Right renal cortex interstitium (tissue), 3 donors: ENCODE data around the gene PVALB. TPM values are rescaled to one million over a fixed set of nuclear protein-coding genes. Genes with fewer than 3 reads are reported as not detected.

Experiments
- DNase-seq, 3 donors: peaks; one replicate each; pipeline ENCODE4 v3.0.0-alpha.2; 2013; ENCODE audit warnings: low read depth in 3 of 3, low spot score in 2 of 3
- polyA plus RNA-seq, 3 donors: library from polyadenylated mRNA; unstranded; fragments of 120-200 nt; gene quantifications; one replicate each; pipeline ENCODE4 v1.2.1, GENCODE V29; 2013; ENCODE audit not compliant: insufficient read length in 3 of 3

Gene PVALB
- polyA plus RNA-seq, 3 donors: 3.7 to 11.4 (median 4.6) TPM

DNA sequence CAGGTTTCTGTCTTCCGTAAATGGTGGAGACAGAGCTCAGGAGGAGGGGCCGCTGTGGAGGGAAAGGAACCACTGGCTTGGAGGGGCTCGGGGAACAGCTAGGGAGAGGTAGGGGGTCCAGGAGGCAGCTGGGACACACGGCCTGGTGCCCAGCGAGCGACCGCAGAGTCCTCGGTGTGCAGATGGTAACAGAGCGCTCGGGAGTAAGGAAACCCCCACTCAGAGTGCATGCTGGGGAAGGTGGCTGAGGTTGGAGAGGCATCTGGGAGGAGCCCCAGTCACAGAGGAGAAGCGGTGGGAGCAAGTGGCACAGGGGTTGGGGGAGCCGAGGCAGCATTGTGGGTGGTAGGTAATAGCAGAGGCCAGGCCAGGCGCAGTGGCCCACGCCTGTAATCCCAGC lies 33.2 kb upstream of the PVALB start:
- no peak for DNase-seq

DNA sequence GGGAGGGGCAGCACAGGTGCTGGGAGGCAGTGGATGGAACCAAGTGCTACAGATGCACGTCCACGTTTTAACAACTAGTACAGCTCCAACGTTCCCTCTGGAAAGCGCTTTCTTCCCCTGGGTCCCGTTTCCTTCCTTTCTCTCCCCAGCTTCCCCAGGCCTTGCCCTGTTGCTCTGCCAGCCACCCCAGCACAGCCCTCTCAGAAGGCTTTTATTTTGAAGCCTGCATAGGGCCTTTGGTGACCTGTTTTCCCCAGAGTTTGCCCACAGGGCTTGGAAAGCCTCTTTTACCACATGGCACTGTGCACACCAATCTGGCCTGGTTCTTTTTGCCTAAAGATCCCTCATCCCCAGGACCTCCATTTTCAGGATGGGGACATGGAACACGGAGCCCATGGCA lies 30.1 kb upstream of the PVALB start:
- no peak for DNase-seq

DNA sequence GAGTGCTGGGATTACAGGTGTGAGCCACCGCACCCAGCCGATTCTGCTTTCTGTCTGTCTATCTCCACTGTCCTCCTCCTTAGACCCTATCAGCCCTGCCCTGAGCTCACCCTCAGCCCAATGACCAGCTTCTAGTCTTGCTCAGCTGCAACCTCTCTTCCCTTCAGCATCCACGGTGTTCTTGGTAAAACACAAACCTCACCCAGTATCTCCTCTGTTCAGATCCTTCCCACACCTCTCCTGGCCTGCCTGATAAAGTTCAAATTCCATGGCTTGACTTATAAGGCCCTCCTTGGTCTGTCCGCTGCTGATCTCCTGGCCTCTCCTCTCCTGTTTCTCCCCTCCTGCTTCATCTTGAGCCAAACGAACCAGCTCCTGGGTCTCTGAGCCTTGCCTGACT lies 29.4 kb upstream of the PVALB start:
- DNase-seq: no peak

DNA sequence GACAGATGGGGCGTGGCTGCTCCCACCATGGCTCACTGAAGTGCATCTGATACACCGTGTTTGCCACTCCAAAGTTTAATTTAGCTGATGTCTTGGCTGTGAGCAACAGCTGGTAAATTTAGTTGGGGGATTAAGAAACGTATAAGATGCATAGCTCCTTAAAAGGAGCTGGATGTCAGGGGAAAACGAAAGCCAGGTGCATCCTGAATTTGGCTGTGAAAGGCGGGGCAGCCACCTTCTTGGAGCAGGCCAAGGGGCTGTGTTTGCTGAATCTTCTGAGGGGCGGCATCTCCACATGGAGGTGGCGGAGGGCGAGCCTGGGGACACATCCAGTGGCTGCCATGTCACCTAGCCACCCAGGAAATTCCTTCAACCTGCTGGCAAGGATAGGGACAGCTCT lies 23.3 kb upstream of the PVALB start:
- DNase-seq: no peak

DNA sequence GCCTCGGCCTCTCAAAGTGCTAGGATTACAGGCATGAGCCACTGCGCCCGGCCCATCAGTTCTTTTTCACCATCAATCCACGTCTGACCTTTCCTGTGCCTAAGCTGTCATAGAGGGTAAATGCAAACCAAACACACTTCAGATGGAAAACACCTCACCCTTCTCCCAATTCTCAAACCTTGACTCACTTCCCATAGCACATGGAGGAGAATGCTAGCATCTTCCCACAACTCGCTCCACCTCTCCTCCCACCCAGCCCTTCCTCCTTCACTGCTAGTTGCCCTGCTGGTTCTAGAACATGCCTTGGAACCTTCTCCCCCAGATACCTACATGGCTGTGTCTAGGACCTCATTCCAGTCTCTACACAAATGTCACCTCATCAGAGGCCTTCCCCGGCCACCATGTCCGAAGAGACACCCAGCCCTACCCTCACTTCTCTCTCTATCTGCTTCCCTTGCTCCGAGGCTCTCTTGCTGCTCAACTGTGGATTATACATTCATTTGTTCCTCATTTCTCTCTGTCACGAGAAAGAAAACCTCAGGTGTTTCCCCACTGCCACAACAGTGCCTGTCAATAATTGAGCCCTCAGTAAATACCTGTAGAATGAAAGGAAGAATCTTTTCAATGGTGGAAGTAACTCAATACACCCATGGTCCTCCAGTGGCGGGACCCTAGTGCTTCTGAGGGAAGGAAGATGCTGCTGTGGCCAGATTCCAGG lies 22.7 kb upstream of the PVALB start:
- no peak for DNase-seq

DNA sequence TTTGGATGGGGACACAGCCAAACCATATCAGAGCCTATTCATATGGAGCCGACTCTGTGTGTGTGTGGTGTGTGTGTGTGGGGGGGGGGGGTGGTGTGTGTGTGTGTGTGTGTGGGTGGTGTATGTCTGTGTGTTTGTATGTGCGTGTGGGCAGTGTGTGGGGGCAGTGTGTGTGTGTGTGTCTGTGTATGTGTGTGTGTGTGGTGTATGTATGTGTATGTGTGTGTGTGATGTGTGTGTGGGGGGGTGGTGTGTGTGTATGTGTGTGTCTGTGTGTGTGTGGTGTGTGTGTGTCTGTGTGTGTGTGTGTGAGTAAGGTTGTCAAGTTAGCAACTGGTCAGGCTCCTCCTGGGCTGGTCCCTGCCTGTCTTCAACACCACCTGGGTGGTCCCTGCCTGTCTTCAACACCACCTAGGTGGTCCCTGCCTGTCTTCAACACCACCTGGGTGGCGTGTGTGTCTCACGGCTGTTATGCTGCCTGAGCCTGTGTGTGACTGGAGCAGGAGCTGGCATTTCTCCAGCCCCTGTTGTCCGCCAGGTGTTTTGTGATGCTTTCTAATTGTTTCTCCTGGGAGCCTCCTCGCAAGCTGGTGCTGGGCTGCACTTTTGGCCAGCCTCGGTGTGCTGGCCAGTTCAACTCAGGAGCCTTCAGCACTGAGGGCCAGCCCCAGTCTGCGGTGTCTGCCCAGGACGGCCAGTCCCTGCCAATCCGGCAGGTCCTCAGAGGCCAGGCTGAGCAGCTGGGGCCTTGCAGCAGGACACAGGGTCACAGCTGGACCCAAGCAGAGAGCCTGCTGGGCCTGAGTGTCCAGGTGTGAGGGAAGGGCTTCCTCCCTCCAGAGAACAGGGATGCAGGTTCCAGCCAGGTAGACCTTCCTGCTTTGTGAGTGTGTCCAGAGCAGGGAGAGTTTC lies 21.5 kb upstream of the PVALB start:
- DNase-seq: no peak

DNA sequence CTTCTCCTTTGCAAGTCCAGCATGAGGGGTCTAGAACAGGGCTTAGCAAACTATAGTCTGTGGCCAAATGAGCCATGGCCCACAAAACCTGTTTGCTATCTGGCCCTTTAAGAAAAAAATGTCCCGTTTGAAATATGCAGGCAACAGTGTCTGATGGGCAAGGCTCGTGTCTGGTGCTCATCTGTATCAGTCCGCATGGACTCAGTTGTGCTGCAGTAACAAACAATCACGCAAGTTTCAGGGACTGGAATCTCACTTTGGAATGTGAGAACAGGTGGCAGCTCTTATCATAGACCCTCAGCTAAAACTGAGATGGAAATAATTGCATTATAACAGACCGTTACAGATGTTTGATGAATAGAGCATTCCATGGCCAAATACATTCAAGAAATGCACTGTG lies 19.1 kb upstream of the PVALB start:
- DNase-seq: no peak

DNA sequence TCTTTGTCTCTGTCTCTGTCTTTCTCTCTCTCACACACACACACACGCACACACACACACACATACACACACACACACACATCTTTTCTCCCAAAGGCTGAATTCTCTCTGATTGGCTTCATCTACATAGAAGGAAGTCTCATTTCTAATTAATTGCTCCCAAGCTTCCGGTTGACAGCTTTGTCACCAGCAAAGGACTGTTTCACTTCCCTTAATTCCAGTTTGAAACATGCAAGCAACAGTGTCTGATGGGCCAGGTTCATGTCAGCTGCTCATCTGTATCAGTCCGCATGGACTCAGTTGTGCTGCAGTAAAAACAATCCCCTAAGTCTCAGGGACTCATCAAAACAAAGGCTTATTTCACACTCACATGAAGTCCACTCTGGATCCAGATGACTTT lies 16.2 kb upstream of the PVALB start:
- no peak for DNase-seq

DNA sequence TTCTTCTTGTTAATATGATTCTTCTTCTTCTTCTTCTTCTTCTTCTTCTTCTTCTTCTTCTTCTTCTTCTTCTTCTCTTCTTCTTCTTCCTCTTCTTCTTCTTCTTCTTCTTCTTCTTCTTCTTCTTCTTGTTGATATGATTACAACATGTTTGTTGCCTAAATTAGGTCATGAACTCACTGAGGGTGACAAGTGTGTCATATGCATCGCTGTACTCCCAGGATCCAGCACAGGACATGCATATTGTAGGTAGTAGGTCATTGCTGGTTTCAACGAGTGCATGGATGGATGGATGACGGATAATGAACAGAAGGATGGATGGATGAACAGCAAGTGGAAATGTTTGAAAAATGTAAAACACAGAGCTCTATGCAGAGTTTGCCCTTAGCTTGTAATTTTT lies 14.9 kb upstream of the PVALB start:
- DNase-seq: no peak

DNA sequence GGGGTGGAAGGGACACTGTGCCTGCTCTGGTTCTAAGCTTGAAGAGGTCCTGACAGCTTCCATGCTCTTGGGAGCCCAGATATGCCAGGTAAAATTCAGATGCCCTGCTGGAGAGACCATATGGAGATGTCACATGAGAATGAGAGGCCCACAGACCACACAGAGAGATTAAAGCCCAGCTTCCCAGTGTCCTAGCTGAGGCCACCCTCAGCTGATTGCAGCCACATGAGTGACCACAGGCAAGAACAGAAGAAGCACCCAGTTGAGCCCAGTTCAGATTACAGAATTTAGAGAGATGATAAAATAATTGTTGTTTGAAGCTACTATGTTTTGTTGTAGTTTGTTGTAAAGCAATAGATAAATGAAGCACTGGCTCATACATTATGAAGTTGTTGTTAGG lies 14.4 kb upstream of the PVALB start:
- DNase-seq: no peak

DNA sequence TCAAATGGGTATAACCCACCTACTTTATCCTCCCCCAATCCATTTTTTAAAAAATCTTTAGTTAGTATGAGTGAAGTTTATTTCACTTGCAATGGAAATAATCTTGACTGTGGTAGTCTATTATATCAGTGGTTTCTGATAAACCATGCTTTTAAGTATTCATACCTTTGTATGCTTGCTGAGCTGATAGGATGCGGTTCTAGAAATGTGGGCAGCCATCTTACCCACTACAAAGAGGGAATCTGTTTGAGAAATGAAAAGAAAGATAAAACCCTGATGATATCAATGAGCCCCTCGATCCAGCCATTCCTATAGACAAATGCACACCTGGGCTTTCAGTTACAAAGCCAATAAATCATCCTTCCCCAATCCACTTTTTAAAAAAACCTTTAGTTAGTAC lies 13.8 kb upstream of the PVALB start:
- DNase-seq: no peak

DNA sequence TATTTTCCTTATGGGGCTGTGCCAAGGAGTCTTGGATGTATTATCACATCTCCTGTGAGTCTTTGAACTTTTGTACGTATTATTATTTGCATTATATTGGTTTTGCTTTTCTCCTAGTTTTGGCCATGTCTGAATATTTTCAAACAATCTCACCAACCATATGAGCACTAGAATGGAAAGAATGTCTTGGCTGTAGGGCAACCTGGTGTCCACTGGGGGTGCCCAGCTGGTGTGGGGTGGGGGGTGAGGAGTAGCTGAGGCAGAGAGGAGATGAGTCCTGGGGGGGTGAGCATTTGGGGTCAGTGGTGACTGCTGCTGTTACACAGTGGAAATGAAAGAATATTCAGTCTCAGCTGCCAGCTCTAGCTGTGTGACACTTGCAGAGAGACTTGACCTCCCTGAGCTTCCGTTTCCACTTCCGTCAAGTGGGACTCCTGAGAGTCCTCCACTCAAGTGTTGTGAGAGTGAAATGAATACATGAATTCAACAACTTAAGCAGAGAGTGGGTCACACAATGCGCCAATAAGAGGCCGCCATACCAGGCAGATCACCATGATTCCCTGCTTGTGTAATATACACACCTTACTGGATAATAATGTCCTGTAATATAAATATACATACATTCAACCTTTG lies 12.7 kb upstream of the PVALB start:
- no peak for DNase-seq

DNA sequence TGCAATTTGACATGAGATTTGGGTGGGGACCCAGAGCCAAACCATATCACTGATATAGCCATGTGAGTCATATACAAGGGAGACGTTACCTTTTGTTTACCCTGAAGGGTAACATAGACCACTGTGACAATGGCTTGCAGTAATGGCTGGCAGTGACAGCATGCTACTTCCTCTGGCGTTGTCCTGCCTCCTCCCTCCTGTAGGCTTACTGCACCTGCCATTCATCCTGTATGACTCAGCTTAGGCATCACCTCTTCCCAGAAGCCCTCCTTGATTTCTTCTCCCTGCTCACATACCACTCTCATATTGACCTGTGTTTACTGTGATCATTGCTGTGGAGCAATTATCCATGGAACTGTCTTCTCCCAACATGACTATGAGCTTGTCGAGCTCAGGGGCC lies 12.0 kb upstream of the PVALB start:
- no peak for DNase-seq

DNA sequence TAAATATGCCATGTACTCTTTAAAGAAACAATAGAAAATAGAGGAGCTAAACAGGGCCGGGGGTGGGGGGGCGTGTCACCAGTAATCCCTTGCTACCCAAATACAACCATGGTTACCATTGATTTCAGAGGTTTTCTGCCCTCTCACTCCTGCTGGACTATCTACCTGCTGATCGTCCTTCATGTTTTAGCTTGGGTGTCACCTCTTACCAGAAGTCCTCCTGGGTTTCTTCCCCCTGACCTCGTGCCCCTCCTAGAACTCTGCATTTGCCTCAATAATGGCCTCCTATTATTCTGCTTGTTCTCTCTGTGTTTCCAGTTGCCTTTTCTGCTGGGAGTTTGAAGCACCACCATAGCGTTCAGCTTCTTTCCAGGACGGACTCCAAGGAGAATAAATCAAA lies 9.4 kb upstream of the PVALB start:
- DNase-seq: no peak

DNA sequence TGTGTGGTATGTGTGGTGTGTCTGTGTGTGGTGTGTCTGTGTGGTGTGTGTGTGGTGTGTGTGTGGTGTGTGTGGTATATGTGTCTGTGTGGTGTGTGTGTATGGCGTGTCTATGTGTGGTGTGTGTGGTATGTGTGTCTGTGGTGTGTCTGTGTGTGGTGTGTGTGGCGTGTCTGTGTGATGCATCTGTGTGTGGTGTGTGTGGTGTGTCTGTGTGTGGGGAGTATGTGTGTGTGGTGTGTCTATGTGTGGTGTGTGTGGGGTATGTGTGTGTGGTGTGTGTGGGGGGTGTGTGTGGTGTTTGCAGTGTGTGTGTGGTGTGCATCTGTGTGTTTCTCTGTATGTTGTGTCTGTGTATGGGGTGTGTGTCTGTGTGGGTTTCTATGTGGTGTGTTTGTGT lies 7.8 kb upstream of the PVALB start:
- no peak for DNase-seq

DNA sequence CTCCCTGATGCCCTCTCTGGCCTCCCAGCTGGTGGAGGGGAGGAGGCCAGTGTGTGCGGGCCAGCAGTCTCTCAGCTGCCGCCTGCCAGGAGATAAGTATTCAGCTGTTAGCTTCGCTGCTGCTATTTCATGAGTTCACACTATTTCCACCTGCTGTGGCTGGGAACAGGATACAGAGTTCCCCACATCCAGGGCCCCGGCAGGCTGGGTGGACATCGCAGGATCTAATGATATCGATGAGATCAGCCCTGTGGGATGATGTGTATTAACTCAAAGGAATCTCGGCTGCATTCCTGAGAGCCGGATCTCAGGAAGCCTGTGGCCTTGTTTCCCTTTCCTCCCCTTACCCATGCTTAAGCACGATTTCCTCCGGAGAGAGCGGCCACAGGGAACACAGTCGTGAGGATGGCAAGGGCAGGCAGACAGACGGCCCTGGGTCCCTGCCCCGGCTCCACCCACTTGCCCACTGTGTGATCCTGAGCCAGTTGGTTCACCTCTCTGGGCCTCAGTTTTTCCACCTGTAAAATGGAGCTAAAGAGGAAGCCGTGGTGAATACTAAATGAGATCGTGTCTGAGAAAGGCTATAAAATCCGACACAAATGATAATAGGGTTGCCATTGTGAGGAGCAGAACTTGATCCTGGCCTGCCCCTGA lies 6.5 kb upstream of the PVALB start:
- no peak for DNase-seq

DNA sequence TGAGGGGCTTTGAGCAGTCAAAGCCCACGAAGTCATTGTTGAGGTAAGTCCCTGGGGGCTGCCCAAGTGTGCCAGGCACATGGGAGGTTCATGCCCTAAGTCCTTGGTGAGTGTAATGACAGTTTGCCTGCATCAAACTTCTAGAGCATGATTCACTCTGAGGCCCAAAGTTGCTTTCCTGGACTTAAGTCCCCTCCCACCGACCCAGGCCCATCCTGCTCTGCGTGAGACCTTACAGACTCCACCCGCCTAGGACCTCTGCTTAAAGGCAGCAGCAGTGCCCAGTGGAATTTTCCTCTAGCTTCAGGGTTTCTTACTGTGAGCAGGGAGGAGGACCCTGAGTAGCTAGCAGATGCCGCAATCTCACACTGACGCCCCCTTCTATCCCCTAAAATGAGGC lies 5.7 kb upstream of the PVALB start:
- DNase-seq: no peak

DNA sequence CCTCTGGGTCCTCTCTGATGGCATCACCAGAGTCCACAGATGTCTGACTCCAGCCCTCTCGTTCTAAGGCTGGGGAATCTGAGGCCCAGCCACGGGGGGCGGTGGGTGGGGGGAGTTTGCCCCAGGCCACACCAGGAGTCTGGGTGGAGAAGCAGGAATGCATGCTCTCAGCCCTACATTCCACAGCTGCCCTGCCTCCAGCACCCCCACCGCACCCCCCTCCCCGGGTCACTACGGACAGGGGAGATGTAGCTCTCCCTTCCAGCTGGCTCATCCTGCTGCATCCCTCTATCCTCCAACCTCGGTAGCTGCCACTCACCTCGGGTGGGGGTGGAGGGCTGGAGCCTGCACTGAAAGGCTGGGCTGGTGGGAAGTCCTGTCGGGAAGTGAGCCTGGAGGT lies 2.3 kb upstream of the PVALB start:
- DNase-seq: no peak

DNA sequence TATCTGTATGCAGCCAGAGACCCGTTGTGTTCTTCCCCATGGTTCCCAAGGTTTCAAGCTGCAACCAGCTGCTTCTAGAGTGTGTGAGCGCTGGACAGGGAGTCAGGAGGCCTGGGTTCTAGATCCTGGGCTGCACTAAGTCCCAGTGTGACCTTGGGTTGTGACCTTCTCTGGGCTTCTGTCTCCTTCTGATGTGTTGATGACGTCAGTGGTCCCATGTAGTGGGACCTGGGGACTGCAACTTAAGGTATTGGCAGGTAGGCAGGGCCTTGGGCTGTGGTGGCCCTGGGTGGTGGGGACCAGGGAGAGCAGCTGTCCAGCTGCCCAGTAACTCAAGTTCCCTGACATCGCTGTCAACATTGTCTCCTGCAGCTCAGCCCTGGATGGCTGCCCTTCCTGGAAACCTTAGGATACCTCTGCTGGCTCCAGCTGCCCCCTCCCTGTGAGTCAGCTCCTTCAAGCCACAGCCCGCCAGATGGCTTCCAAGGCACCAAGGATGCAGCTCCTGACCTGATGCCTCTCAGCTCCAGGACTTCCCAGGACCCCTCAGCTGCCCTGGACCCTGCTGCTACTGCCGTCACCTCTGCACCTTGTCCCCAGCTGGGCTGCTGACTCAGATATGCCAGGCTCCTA lies 1.3 kb upstream of the PVALB start:
- DNase-seq: no peak

DNA sequence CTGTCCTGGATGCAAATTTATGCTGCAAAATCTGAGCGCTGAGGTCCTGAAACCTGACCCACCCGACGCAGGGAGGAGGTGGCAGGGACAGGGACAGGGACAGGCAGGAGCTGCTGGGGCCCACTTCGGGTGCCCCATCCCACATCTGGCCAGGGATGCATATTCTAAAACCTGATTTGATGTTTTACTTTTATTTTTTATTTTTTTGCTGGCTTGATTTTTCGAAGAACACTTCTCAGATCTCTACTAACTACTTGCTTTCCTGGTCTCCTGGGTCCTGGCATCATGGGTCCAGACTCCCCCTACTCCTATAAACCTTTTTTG lies 652 bp upstream of the PVALB start:
- no peak for DNase-seq

DNA sequence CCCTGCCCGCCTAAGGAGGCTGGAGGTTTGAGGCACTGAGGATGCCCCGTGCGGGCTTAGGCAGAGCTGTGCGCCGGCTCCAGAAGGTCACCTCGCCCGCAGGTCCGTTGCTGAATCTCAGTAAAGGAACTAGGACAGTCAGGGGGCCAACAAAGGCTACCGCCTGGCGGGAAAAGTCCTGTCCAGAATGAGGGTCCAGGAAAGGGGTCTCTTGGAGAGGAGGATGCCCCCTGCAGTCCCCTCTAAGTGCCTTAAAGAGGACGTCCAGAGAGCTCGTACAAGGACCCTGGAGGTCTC lies 548 bp downstream of the PVALB start:
- DNase-seq: no peak
